Loucy (cell line): Measurements from ENCODE around the gene NDRG2.

Source experiments
- CTCF ChIP-seq: fragments of 200-600 bp; sonication (generic); conservative IDR thresholded peaks from 2 replicates; pipeline ENCODE4 v1.5.1; 2014; ENCODE audit warnings: mild to moderate bottlenecking, antibody characterized with exemption, low read length
- EZH2phosphoT487 ChIP-seq: fragments of 200-600 bp; IDR thresholded peaks from 2 replicates; pipeline ENCODE4 v1.6.1; 2018; ENCODE audit warnings: antibody characterized with exemption, mild to moderate bottlenecking, moderate library complexity, borderline replicate concordance

- TF ChIP-seq CTCF (no peak), EZH2phosphoT487 (no peak)
Observed at GRCh38 chr14:21024585-21025370, at the start of gene NDRG2.
